B cell (primary cell): ENCODE data around the gene BIRC7. TPM values are rescaled to one million over a fixed set of nuclear protein-coding genes. Genes with fewer than 3 reads are reported as not detected.

Experiments
- ATAC-seq: fragments of 200-7000 bp; cut with Tn5 transposase; one replicate; pipeline ENCODE4 v1.10.0; 2021; ENCODE audit warnings: low read depth, mild to moderate bottlenecking, moderate number of reproducible peaks, moderate library complexity
- CTCF ChIA-PET: fragments of 350-600 bp; sonication (Branson Sonifier 250); formaldehyde crosslinking; loops from one replicate; lab custom pipeline; 2021; ENCODE audit warnings: antibody characterized with exemption, inconsistent platforms; lab: Charles Lee
- POLR2A ChIA-PET: fragments of 350-600 bp; sonication (Branson Sonifier 250); formaldehyde crosslinking; loops from one replicate; lab custom pipeline; 2021; ENCODE audit warnings: antibody characterized with exemption; lab: Charles Lee
- DNase-seq: peaks from one replicate; pipeline ENCODE4 v3.0.0; 2013
- H2AFZ ChIP-seq: 2 replicates; pipeline ENCODE4 v1.6.1; 2012; ENCODE audit warnings: mild to moderate bottlenecking, low read depth, low read length; ENCODE audit not compliant: insufficient read depth, poor library complexity, severe bottlenecking
- H3K27ac ChIP-seq, 2 donors: 1 replicate in 1 of 2; 2 replicates in 1 of 2; pipeline ENCODE4 v1.5.1; 2012 to 2013; ENCODE audit warnings: low read length in 2 of 2, mild to moderate bottlenecking in 2 of 2, moderate library complexity in 1 of 2
- H3K27me3 ChIP-seq, 4 experiments: fragments of 200-600 bp in 1 of 4; sonication (generic) in 1 of 4; replicated peaks in 1 of 4; 1 replicate in 2 of 4; 2 replicates in 2 of 4; pipeline versions ENCODE4 v1.6.1 to v1.7.0; 2013 to 2016; ENCODE audit warnings: low read length in 3 of 4, mild to moderate bottlenecking in 2 of 4, mixed read lengths in 1 of 4, moderate library complexity in 1 of 4; ENCODE audit not compliant: insufficient read depth in 4 of 4, control insufficient read depth in 3 of 4; ENCODE audit errors: control extremely low read depth in 1 of 4
- H3K36me3 ChIP-seq, 2 experiments: replicated peaks in 1 of 2; 1 replicate in 1 of 2; 2 replicates in 1 of 2; pipeline versions ENCODE4 v1.6.1 to v1.7.1; 2013; ENCODE audit warnings: low read length in 1 of 2; ENCODE audit not compliant: insufficient read depth in 2 of 2, control insufficient read depth in 1 of 2; ENCODE audit errors: control extremely low read depth in 1 of 2, extremely low read depth in 1 of 2
- H3K4me1 ChIP-seq, 2 donors: fragments of 200-600 bp in 1 of 2; sonication (generic) in 1 of 2; 1 replicate in 1 of 2; 2 replicates in 1 of 2; pipeline versions ENCODE4 v1.5.1 to v1.6.1; 2013 to 2017; ENCODE audit warnings: low read length in 2 of 2; ENCODE audit not compliant: control insufficient read depth in 2 of 2, insufficient read depth in 2 of 2
- H3K4me2 ChIP-seq: replicated peaks from 2 replicates; pipeline ENCODE3; 2012; ENCODE audit warnings: mild to moderate bottlenecking, low read depth, low read length; ENCODE audit not compliant: poor library complexity, severe bottlenecking
- H3K4me3 ChIP-seq, 5 experiments: fragments of 200-600 bp in 1 of 5; sonication (generic) in 1 of 5; 1 replicate in 3 of 5; 2 replicates in 2 of 5; pipeline versions ENCODE4 v1.5.1 to v1.7.0; 2011 to 2016; ENCODE audit warnings: low read length in 4 of 5, mild to moderate bottlenecking in 4 of 5, low read depth in 2 of 5, control low read depth in 1 of 5, moderate library complexity in 1 of 5; ENCODE audit not compliant: insufficient read depth in 1 of 5; ENCODE audit errors: control extremely low read depth in 1 of 5, extremely low read depth in 1 of 5
- H3K79me2 ChIP-seq: fragments of 200-600 bp; sonication (generic); one replicate; pipeline ENCODE4 v1.6.0; 2016; ENCODE audit warnings: low read length; ENCODE audit not compliant: control insufficient read depth, insufficient read depth
- H3K9ac ChIP-seq: fragments of 200-600 bp; sonication (generic); 2 replicates; pipeline ENCODE4 v1.6.1; 2017; ENCODE audit warnings: mild to moderate bottlenecking, low read length, moderate library complexity
- H3K9me3 ChIP-seq, 3 donors: one replicate each; pipeline versions ENCODE4 v1.6.1 to v1.7.1; 2013; ENCODE audit warnings: low read length in 2 of 3; ENCODE audit not compliant: control insufficient read depth in 2 of 3, insufficient read depth in 1 of 3; ENCODE audit errors: control extremely low read depth in 1 of 3
- H4K20me1 ChIP-seq: 2 replicates; pipeline ENCODE4 v1.6.0; 2012; ENCODE audit warnings: mild to moderate bottlenecking, low read length; ENCODE audit not compliant: insufficient read depth, control insufficient read depth, poor library complexity, severe bottlenecking
- H3K27ac Mint-ChIP-seq: one replicate; pipeline ENCODE4 v1.8.0; 2021; ENCODE audit warnings: mixed read lengths
- H3K27me3 Mint-ChIP-seq: one replicate; pipeline ENCODE4 v1.8.0; 2021; ENCODE audit warnings: mixed read lengths
- H3K4me1 Mint-ChIP-seq: one replicate; pipeline ENCODE4 v1.8.0; 2021; ENCODE audit warnings: mixed read lengths
- H3K4me3 Mint-ChIP-seq: one replicate; pipeline ENCODE4 v1.8.0; 2021; ENCODE audit warnings: mixed read lengths
- H3K9me3 Mint-ChIP-seq: one replicate; pipeline ENCODE4 v1.8.0; 2022; ENCODE audit warnings: mixed read lengths; ENCODE audit not compliant: insufficient read depth
- EZH2 ChIP-seq: IDR thresholded peaks from 2 replicates; pipeline ENCODE4 v1.6.1; 2012; ENCODE audit warnings: borderline replicate concordance, low read depth, mild to moderate bottlenecking, moderate library complexity, low read length; ENCODE audit not compliant: insufficient read depth, poor library complexity, severe bottlenecking
- WGBS: methylation state at CpG from one replicate; pipeline ENCODE4 v1.1.5; 2013; ENCODE audit warnings: missing lambda C conversion rate; ENCODE audit not compliant: insufficient coverage; 5-methylcytosine and 5-hydroxymethylcytosine counted together
- intact Hi-C: fragments of 100-400 bp; cut with micrococcal nuclease; formaldehyde crosslinking; loops from one replicate; pipeline ENCODE4 v1.10.0; 2022
- polyA plus RNA-seq: library from polyadenylated mRNA; depleted of rRNA; stranded (reverse); fragments of >200 nt; gene quantifications from 2 replicates; pipeline ENCODE4 v1.2.3, GENCODE V29; 2012
- total RNA-seq, 2 donors: library from RNA; stranded (reverse); fragments of 120-200 nt in 1 of 2; gene quantifications; 1 replicate in 1 of 2; 2 replicates in 1 of 2; pipeline versions ENCODE4 v1.2.3 to v1.2.4, GENCODE V29; 2013 to 2022
- TF ChIP-seq, protein P1 (sequence below): fragments of 200-600 bp; IDR thresholded peaks from one replicate; pipeline ENCODE4 v1.8.0; 2022; ENCODE audit warnings: antibody characterized with exemption, mild to moderate bottlenecking

Gene BIRC7
- total and polyA plus RNA-seq, 2 donors (not counting 1 experiment from before 2014, with no cell fraction given), result 0.12 TPM; not detected in 1

DNA sequence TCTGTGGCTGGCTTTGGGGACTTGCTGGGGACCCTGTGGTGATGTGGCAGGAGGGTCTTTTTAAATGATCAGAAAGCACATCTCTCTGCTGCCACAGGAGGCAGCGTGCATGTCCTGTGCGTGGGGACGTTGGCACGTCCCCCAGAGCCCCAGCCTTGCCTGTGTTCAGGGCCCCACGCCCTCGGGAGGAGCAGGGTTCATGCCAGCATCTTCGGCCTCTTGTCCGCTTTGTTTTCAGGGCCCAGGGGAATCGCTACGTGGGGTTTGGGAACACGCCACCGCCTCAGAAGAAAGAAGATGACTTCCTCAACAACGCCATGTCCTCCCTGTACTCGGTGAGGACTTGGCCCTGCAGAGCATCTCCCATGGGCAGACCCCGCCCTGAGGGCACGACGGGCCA lies 43.0 kb downstream of the BIRC7 start:
- no peak overlapping the region for H3K9ac ChIP-seq
- no peak overlapping the region for H2AFZ ChIP-seq
- intact Hi-C loops, result no loop called here
- no peaks in the 10 kb centered on the region for H3K9me3 Mint-ChIP-seq
- H3K4me1 Mint-ChIP-seq, result peaks cover 14% of the 10 kb centered on the region
- no peaks in the 10 kb centered on the region for H3K27me3 ChIP-seq
- no peak for ATAC-seq
- H3K4me3 ChIP-seq, result no peak overlapping the region
- no peak overlapping the region for H3K4me2 ChIP-seq
- ChIA-PET POLR2A (no interaction called here), CTCF (no interaction called here)
- peaks cover 37% of the 10 kb centered on the region for H3K79me2 ChIP-seq
- no peaks in the 10 kb centered on the region for H3K27me3 Mint-ChIP-seq
- TF ChIP-seq, protein P1, sequence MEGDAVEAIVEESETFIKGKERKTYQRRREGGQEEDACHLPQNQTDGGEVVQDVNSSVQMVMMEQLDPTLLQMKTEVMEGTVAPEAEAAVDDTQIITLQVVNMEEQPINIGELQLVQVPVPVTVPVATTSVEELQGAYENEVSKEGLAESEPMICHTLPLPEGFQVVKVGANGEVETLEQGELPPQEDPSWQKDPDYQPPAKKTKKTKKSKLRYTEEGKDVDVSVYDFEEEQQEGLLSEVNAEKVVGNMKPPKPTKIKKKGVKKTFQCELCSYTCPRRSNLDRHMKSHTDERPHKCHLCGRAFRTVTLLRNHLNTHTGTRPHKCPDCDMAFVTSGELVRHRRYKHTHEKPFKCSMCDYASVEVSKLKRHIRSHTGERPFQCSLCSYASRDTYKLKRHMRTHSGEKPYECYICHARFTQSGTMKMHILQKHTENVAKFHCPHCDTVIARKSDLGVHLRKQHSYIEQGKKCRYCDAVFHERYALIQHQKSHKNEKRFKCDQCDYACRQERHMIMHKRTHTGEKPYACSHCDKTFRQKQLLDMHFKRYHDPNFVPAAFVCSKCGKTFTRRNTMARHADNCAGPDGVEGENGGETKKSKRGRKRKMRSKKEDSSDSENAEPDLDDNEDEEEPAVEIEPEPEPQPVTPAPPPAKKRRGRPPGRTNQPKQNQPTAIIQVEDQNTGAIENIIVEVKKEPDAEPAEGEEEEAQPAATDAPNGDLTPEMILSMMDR, result no peak
- TF ChIP-seq EZH2, result no peak
- H3K27ac Mint-ChIP-seq, result no peak overlapping the region
- H3K4me1 ChIP-seq, result peaks cover 4% of the 10 kb centered on the region in 2 donors
- DNase-seq, result no peak
- no peak overlapping the region for H3K4me3 Mint-ChIP-seq
- no peaks in the 10 kb centered on the region for H3K9me3 ChIP-seq
- peaks cover 0 to 35% of the 10 kb centered on the region in 2 experiments for H3K36me3 ChIP-seq
- peaks cover 43% of the 10 kb centered on the region for H4K20me1 ChIP-seq
- 92% methylated on average over 16 of the region's 17 CpGs for WGBS
- no peak overlapping the region for H3K27ac ChIP-seq

DNA sequence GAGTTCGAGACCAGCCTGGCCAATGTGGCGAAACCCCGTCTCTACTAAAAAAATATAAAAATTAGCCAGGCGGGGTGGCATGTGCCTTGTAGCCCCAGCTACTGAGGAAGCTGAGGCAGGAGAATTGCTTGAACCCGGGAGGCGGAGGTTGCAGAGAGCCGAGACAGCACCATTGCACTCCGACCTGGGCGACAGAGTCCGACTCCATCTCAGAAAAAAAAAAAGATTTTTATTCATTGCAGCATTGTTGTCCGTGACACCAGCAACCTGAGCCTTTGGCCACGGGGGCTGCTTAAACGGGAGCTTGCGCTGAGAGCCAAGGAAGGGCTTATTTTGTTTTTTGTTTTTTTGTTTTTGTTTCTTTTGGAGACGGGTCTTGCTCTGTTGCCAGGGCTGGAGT lies 44.2 kb downstream of the BIRC7 start:
- H4K20me1 ChIP-seq, result peaks cover 32% of the 10 kb centered on the region
- Mint-ChIP-seq H3K4me3 (no peak overlapping the region), H3K27me3 (no peaks in the 10 kb centered on the region), H3K27ac (no peak overlapping the region), H3K4me1 (peaks cover 6% of the 10 kb centered on the region), H3K9me3 (no peaks in the 10 kb centered on the region)
- intact Hi-C loops, result no loop called here
- 100% methylated on average over 9 of the region's 15 CpGs for WGBS
- no peak overlapping the region for H3K4me3 ChIP-seq
- H3K9ac ChIP-seq, result no peak overlapping the region
- H2AFZ ChIP-seq, result no peak overlapping the region
- POLR2A ChIA-PET, result no interaction called here
- no peaks in the 10 kb centered on the region for H3K4me1 ChIP-seq
- H3K36me3 ChIP-seq, result peaks cover 0 to 35% of the 10 kb centered on the region in 2 experiments
- peaks cover 26% of the 10 kb centered on the region for H3K79me2 ChIP-seq
- no peaks in the 10 kb centered on the region for H3K27me3 ChIP-seq
- no peak for ATAC-seq
- CTCF ChIA-PET, result no interaction called here
- no peak overlapping the region for H3K4me2 ChIP-seq
- TF ChIP-seq, protein P1, result no peak
- TF ChIP-seq EZH2, result no peak
- no peak for DNase-seq
- no peaks in the 10 kb centered on the region for H3K9me3 ChIP-seq
- no peak overlapping the region for H3K27ac ChIP-seq
